Progenitor cell of endocrine pancreas (in vitro differentiated cells): ENCODE results near the gene MSI2. TPM values are rescaled to one million over a fixed set of nuclear protein-coding genes. Genes with fewer than 3 reads are reported as not detected.

ENCODE experiments used
- DNase-seq: peaks from one replicate; pipeline ENCODE4 v3.0.0; 2021; ENCODE audit warnings: low spot score; ENCODE audit not compliant: unreplicated experiment
- H3K27ac Mint-ChIP-seq: 2 replicates; pipeline ENCODE4 v1.8.0; 2021; ENCODE audit warnings: mild to moderate bottlenecking, moderate library complexity, mixed read lengths
- H3K27me3 Mint-ChIP-seq: 2 replicates; pipeline ENCODE4 v1.8.0; 2021; ENCODE audit warnings: mixed read lengths
- H3K36me3 Mint-ChIP-seq: 2 replicates; pipeline ENCODE4 v1.8.0; 2022; ENCODE audit warnings: mixed read lengths; ENCODE audit not compliant: insufficient read depth
- H3K4me1 Mint-ChIP-seq: 2 replicates; pipeline ENCODE4 v1.8.0; 2021; ENCODE audit warnings: low read depth, mixed read lengths
- H3K4me3 Mint-ChIP-seq: 2 replicates; pipeline ENCODE4 v1.8.0; 2021; ENCODE audit warnings: low read depth, mild to moderate bottlenecking, moderate library complexity, mixed read lengths
- H3K9me3 Mint-ChIP-seq: 2 replicates; pipeline ENCODE4 v1.8.0; 2021; ENCODE audit warnings: low read depth, mixed read lengths
- total RNA-seq: library from RNA; stranded (reverse); gene quantifications from 2 replicates; pipeline ENCODE4 v1.2.1, GENCODE V29; 2021
- TF ChIP-seq, protein P1 (sequence below): fragments of 200-600 bp; sonication (generic); IDR thresholded peaks from one replicate; pipeline ENCODE4 v1.5.0; 2021; ENCODE audit warnings: antibody characterized with exemption, mild to moderate bottlenecking; ENCODE audit not compliant: unreplicated experiment

MSI2 gene
- total RNA-seq, 1 donor from 2014 or later: 164 TPM

DNA sequence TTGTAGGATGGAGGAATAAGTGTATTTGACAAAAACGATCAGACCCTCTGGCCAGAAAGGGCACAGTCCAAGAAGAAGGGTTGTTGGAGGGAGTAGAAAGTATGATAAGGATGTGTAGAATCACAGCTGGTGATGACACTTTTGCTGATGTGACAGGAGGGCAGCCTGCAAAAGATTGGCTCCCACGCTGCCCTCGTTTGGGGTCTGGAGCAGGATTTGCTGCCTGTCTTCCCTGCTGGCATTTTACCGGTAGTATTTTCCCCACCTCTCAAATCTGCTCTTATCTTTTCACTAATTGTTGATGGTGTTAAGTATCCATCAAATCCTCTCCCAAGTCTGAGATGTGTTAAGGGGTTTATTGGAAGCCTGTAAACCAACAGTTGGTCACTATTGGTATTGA is 280.0 kb downstream of the MSI2 start:
- Mint-ChIP-seq H3K27me3 (no peaks in the 10 kb centered on the region), H3K36me3 (peaks cover 6% of the 10 kb centered on the region), H3K4me3 (peak overlapping the region; percentile 7), H3K9me3 (no peaks in the 10 kb centered on the region), H3K27ac (peak overlapping the region; percentile 62), H3K4me1 (peaks cover 63% of the 10 kb centered on the region)
- TF ChIP-seq, protein P1, sequence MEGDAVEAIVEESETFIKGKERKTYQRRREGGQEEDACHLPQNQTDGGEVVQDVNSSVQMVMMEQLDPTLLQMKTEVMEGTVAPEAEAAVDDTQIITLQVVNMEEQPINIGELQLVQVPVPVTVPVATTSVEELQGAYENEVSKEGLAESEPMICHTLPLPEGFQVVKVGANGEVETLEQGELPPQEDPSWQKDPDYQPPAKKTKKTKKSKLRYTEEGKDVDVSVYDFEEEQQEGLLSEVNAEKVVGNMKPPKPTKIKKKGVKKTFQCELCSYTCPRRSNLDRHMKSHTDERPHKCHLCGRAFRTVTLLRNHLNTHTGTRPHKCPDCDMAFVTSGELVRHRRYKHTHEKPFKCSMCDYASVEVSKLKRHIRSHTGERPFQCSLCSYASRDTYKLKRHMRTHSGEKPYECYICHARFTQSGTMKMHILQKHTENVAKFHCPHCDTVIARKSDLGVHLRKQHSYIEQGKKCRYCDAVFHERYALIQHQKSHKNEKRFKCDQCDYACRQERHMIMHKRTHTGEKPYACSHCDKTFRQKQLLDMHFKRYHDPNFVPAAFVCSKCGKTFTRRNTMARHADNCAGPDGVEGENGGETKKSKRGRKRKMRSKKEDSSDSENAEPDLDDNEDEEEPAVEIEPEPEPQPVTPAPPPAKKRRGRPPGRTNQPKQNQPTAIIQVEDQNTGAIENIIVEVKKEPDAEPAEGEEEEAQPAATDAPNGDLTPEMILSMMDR: no peak
- DNase-seq: no peak

DNA sequence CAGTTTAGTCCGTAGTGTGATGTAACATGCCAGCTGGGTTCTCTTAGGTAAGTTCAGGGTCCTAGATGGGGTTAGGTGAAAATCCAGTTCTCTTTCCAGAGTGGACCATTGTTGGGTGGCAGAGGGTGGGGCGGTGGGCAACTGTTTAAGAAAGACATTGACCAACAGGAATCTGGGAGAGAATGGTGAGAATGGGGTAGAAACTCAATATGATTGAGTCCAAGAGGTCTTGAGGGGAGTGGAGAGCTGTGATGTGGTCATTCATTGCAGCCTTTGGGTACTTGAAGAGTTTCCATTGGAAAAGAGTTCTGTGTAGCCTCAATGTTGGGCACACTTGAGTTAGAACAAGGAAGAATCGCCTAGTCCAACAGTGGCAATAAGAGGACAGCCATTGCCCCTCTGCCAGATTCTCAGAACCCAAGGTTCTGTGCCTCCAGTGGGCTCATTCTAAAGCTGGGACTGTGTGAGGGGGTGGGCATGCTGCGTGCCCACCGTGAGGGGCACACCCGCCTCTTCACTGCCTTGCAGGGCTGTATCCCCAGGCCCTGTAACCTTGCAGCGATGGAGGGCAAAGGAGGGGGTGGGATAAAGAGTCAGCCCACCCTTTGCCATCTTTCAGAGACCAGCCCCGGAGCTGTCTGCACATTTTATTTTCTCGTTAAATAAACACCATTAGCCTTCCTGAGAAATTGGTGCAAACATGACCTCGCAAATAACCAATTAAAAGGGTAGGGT is 280.6 kb downstream of the MSI2 start:
- H3K36me3 Mint-ChIP-seq: peaks cover 6% of the 10 kb centered on the region
- H3K9me3 Mint-ChIP-seq: no peaks in the 10 kb centered on the region
- no peak for DNase-seq
- H3K27me3 Mint-ChIP-seq: no peaks in the 10 kb centered on the region
- H3K27ac Mint-ChIP-seq: peak overlapping the region; percentile 96
- TF ChIP-seq, protein P1: no peak
- H3K4me1 Mint-ChIP-seq: peaks cover 58% of the 10 kb centered on the region
- no peak overlapping the region for H3K4me3 Mint-ChIP-seq

DNA sequence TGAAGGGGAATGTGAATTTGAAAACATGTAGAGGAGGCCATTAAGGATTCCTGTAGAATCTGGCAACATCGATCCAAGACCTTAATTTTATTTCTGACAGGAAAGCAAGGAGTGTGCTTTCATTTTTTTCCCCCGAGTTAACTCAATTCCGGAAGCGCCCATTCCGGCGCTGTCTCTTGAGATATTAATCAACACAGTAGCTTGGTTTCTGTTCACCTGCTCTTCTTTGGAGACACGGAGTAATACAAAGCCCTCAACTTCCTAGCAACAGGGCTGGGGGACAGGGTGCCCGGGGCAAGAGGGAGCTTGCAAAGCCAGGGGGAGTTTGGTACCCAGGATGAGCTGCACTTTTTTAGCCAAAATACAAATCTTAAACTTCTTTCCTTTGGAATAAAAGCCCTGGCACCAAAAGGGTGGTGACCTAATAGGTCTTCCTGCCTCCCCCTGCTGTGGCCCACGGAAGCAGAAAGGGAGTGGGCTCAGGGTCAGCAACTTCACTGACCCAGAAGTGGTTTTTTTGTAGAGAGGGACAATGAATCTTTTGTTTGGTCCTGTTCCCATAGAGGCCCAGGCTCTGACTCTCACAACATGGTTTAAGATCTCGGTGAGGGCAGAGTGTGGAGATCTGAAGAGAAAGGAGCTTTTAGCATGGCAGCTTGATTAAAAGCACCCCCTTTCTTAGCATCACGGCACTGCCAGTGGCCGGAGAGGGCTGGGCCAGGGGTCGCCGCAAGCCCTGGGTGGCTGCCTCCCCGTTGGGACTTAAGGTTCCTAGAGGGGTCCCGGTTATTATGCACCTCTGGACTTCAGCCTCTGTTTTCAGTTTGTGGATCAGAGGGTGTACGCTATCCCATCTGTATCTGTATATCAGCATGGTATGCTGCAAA is 281.4 kb downstream of the MSI2 start:
- peaks cover 5% of the 10 kb centered on the region for H3K36me3 Mint-ChIP-seq
- peak overlapping the region; percentile 31 for H3K4me3 Mint-ChIP-seq
- TF ChIP-seq, protein P1: no peak
- DNase-seq: no peak
- peak overlapping the region; percentile 96 for H3K27ac Mint-ChIP-seq
- no peaks in the 10 kb centered on the region for H3K27me3 Mint-ChIP-seq
- H3K9me3 Mint-ChIP-seq: no peaks in the 10 kb centered on the region
- H3K4me1 Mint-ChIP-seq: peaks cover 57% of the 10 kb centered on the region

DNA sequence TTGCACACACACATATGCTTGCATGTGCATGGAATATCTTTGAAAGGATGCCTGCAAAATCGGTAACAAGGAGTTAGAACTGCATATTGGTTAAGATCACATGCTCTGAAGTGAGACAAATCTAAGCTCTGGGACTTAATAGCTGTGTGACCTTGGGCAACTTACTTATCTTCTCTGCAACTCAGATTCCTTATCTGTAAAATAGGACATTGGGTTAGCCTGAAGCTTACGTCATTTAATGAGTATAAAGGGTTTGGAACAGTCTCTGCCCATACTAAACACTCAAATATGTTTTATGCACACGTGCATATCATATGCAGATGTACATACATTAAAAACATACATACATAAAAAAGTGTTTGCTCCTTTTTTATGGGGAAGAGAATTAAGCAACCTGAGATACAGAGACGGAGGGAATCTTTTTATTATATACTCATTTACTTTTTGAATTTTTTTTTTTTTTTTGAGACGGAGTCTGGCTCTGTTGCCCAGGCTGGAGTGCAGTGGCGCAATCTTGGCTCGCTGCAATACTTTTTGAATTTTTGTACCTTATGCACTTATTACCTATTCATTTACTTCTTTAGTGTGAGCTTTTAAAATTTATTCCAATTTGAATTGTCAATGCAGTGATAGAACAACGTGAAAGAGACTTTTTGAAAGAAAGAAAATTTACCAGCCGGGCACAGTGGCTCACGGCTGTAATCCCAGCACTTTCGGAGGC is 282.6 kb downstream of the MSI2 start:
- H3K36me3 Mint-ChIP-seq: peaks cover 6% of the 10 kb centered on the region
- peaks cover 64% of the 10 kb centered on the region for H3K4me1 Mint-ChIP-seq
- no peaks in the 10 kb centered on the region for H3K27me3 Mint-ChIP-seq
- H3K9me3 Mint-ChIP-seq: no peaks in the 10 kb centered on the region
- no peak for DNase-seq
- H3K4me3 Mint-ChIP-seq: peak overlapping the region; percentile 31
- peak overlapping the region; percentile 96 for H3K27ac Mint-ChIP-seq
- TF ChIP-seq, protein P1: no peak
